Small intestine (tissue), 16 donors: ENCODE results near the gene SLC31A1. TPM values are rescaled to one million over a fixed set of nuclear protein-coding genes. Genes with fewer than 3 reads are reported as not detected.

Experiments used
- DNase-seq, 2 donors: peaks; one replicate each; pipeline versions ENCODE4 v3.0.0 to v3.0.0-alpha.2; 2013
- FAIRE-seq: peaks from 2 replicates; lab custom pipeline; 2012; peaks lifted over from hg19 to GRCh38; lab: Jason Lieb, UNC
- H3K27ac ChIP-seq, 3 donors: one replicate each; pipeline ENCODE4 v1.5.1; 2013; ENCODE audit warnings: low read length in 2 of 3, mild to moderate bottlenecking in 2 of 3, control low read depth in 1 of 3, inconsistent platforms in 1 of 3, low read depth in 1 of 3, moderate library complexity in 1 of 3
- H3K27me3 ChIP-seq, 3 donors: one replicate each; pipeline ENCODE4 v1.6.1; 2013; ENCODE audit warnings: low read length in 3 of 3, inconsistent platforms in 1 of 3; ENCODE audit not compliant: control insufficient read depth in 3 of 3, insufficient read depth in 3 of 3
- H3K36me3 ChIP-seq, 3 donors: one replicate each; pipeline ENCODE4 v1.6.1; 2013; ENCODE audit warnings: low read length in 3 of 3, inconsistent platforms in 1 of 3, low read depth in 1 of 3, mild to moderate bottlenecking in 1 of 3, moderate library complexity in 1 of 3; ENCODE audit not compliant: control insufficient read depth in 3 of 3, insufficient read depth in 2 of 3
- H3K4me1 ChIP-seq, 3 donors: one replicate each; pipeline ENCODE4 v1.6.1; 2013; ENCODE audit warnings: low read length in 2 of 3, inconsistent platforms in 1 of 3, low read depth in 1 of 3, mild to moderate bottlenecking in 1 of 3, moderate library complexity in 1 of 3; ENCODE audit not compliant: control insufficient read depth in 3 of 3, insufficient read depth in 2 of 3
- H3K4me3 ChIP-seq, 3 donors: one replicate each; pipeline ENCODE4 v1.5.1; 2013; ENCODE audit warnings: low read length in 3 of 3, control low read depth in 1 of 3, inconsistent platforms in 1 of 3, low read depth in 1 of 3, mild to moderate bottlenecking in 1 of 3, moderate library complexity in 1 of 3
- H3K9me3 ChIP-seq, 2 donors: one replicate each; pipeline ENCODE4 v1.6.1; 2013; ENCODE audit warnings: low read depth in 1 of 2, low read length in 1 of 2; ENCODE audit not compliant: control insufficient read depth in 2 of 2, insufficient read depth in 1 of 2
- WGBS, 3 donors: extraction: QIAGEN DNeasy Blood & Tissue Kit; methylation state at CpG; one replicate each; pipeline ENCODE4 v1.1.7; 2013; 5-methylcytosine and 5-hydroxymethylcytosine counted together
- long read RNA-seq, 10 donors: transcript quantifications; one replicate each; lab custom pipeline, GENCODE V29; 2026
- polyA plus RNA-seq, 4 donors: library from polyadenylated mRNA; stranded (reverse) in 3 of 4; unstranded in 1 of 4; fragments of 200-250 nt in 3 of 4; fragments of 120-200 nt in 1 of 4; gene quantifications; one replicate each; pipeline versions ENCODE4 v1.2.1 to v1.2.3, GENCODE V29; 2013
- donor health status: healthy with polysubstance abuse.
- donor health status: control.
- donor health status: control.
- donor health status: Bipolar disorder and iron deficiency.
- donor health status: healthy.

The SLC31A1 gene
- 10 to 100 TPM; 27.5 to 40.6 (median 29.6) TPM for polyA plus RNA-seq
- long read RNA-seq, donor 1, full-length matches to known transcripts = 25 of 147 reads
- long read RNA-seq, donor 1, partial matches to known transcripts = 35 of 147 reads
- long read RNA-seq, donor 1, other reads (novel, unspliced or antisense) = 87 of 147 reads
- long read RNA-seq, donor 2, full-length matches to known transcripts = 11 of 11 reads
- long read RNA-seq, donor 2, partial matches to known transcripts = 0 of 11 reads
- long read RNA-seq, donor 2, other reads (novel, unspliced or antisense) = 0 of 11 reads
- long read RNA-seq, donor 3, full-length matches to known transcripts = 5 of 5 reads
- long read RNA-seq, donor 3, partial matches to known transcripts = 0 of 5 reads
- long read RNA-seq, donor 3, other reads (novel, unspliced or antisense) = 0 of 5 reads
- long read RNA-seq, donor 4, full-length matches to known transcripts = 1 of 1 reads
- long read RNA-seq, donor 4, partial matches to known transcripts = 0 of 1 reads
- long read RNA-seq, donor 4, other reads (novel, unspliced or antisense) = 0 of 1 reads
- long read RNA-seq, donor 5, full-length matches to known transcripts = 3 of 3 reads
- long read RNA-seq, donor 5, partial matches to known transcripts = 0 of 3 reads
- long read RNA-seq, donor 5, other reads (novel, unspliced or antisense) = 0 of 3 reads
- long read RNA-seq, donor 6, full-length matches to known transcripts = 11 of 11 reads
- long read RNA-seq, donor 6, partial matches to known transcripts = 0 of 11 reads
- long read RNA-seq, donor 6, other reads (novel, unspliced or antisense) = 0 of 11 reads
- long read RNA-seq, donor 7 = 0 reads
- long read RNA-seq, donor 8, full-length matches to known transcripts = 1 of 1 reads
- long read RNA-seq, donor 8, partial matches to known transcripts = 0 of 1 reads
- long read RNA-seq, donor 8, other reads (novel, unspliced or antisense) = 0 of 1 reads
- long read RNA-seq, donor 9, full-length matches to known transcripts = 5 of 5 reads
- long read RNA-seq, donor 9, partial matches to known transcripts = 0 of 5 reads
- long read RNA-seq, donor 9, other reads (novel, unspliced or antisense) = 0 of 5 reads
- long read RNA-seq, donor 10, full-length matches to known transcripts = 7 of 7 reads
- long read RNA-seq, donor 10, partial matches to known transcripts = 0 of 7 reads
- long read RNA-seq, donor 10, other reads (novel, unspliced or antisense) = 0 of 7 reads

DNA sequence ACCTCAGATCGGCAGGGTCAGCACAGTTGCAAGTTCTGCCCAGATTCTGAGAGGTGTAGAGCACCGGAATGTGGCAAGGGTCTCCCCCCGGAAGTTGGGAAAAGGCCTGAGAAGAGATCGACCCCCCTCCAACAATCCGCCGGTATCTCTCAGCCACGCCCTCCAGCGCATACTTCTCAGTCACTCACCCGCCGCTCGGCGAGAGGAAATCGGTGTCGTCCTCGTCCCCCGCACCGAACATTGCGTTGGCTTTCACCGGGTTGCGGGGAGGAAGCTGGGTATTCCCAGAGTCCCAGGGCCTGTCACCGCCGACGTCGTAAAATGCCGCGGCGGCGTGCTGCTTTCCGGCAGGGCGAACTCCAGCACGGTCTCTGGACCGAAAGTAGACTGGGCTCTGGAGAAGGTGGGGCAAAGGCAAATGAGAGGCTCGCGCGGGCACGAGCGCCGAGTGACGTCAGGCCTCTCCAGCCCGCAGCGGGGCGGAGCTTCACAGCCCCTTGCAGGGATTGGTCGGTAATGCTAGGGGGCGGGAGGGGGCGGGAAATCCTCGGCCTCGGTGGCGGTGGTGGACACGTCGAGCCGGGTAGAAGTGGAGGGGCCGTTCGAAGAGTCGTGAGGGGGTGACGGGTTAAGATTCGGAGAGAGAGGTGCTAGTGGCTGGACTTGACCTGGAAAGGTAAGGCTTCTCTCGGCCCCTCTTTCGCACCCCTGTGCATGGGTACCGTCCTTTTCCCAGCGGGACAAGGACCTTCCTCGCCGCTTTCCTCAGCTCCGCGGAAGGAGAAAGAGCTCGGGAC, at the start of gene SLC31A1, which contains the start of gene FKBP15:
TSS of gene SLC31A1 (plus strand) at position 542 of the 797 bp plus-strand sequence. CDS start 34,605 bp downstream, outside the sequence.
TSS of gene FKBP15 (minus strand) at position 275 of the 797 bp plus-strand sequence. CDS start at position 241, 34 bp downstream.
- H3K27me3 ChIP-seq = no peaks in the 10 kb centered on the region
- peak within 1 kb of the TSS; percentile 84 to 95 (median 92) for H3K27ac ChIP-seq
- DNase-seq (peak; percentile 98 to 100), FAIRE-seq (no peak)
- H3K4me3 ChIP-seq = peak within 1 kb of the TSS; percentile 60 to 94 (median 71)
- peaks cover 0 to 9% (median 0%) of the 10 kb centered on the region in 3 donors for H3K36me3 ChIP-seq
- H3K4me1 ChIP-seq = peaks cover 7 to 14% (median 11%) of the 10 kb centered on the region in 3 donors
- H3K9me3 ChIP-seq = no peaks in the 10 kb centered on the region
- 0% methylated on average over 61 to 65 of the region's 65 CpGs for WGBS, 3 donors

DNA sequence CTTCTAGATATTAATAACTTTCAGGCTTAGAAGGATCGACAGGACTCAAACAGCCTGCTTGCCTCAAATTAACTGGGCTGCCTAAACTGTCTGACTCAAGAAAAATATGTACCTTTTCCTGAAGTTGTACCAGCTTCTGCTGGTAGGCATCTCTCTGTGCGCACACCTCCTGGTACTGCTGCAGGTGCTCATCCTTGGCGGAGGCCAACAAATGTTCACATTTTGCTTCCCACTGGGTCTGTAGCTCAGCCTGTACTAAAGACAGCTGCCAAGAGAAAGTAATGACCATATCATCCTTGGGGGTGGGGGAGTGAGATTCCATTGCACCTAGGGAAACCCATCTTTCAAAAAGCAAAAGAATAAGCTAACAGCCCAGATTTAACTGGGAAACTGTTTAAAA, 48.0 kb upstream of the SLC31A1 start:
- Histone ChIP-seq H3K4me3 (no peak overlapping the region), H3K4me1 (no peaks in the 10 kb centered on the region), H3K27me3 (no peaks in the 10 kb centered on the region), H3K27ac (no peak overlapping the region), H3K9me3 (no peaks in the 10 kb centered on the region), H3K36me3 (peaks cover 25 to 49% (median 45%) of the 10 kb centered on the region in 3 donors)
- no peak for FAIRE-seq
- 96 to 98% (median 96%) methylated on average over 3 of the region's 3 CpGs for WGBS, 3 donors
- DNase-seq = no peak

DNA sequence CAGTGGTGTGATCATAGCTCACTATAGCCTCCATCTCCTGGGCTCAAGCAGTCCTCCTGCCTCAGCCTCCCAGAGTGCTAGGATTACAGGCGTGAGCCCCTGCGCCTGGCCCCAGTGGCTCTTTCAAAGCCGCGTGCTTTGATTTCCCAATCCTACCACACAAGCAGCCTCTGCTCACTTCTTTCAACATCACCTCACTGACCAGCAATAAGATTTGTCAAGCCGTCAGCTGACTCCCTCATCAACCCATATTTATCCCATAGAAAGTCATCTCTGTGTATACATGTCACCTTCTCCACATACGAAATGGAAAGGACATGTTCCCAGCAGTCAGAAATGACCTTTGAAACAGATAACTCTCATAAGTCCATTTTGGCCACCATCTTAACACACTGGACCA, 44.5 kb upstream of the SLC31A1 start:
- DNase-seq (no peak), FAIRE-seq (no peak)
- Histone ChIP-seq H3K27me3 (no peaks in the 10 kb centered on the region), H3K9me3 (no peaks in the 10 kb centered on the region), H3K4me3 (no peak overlapping the region), H3K36me3 (peaks cover 16 to 34% (median 33%) of the 10 kb centered on the region in 3 donors), H3K4me1 (no peaks in the 10 kb centered on the region), H3K27ac (no peak overlapping the region)
- 95 to 98% (median 97%) methylated on average over 6 of the region's 6 CpGs for WGBS, 3 donors

DNA sequence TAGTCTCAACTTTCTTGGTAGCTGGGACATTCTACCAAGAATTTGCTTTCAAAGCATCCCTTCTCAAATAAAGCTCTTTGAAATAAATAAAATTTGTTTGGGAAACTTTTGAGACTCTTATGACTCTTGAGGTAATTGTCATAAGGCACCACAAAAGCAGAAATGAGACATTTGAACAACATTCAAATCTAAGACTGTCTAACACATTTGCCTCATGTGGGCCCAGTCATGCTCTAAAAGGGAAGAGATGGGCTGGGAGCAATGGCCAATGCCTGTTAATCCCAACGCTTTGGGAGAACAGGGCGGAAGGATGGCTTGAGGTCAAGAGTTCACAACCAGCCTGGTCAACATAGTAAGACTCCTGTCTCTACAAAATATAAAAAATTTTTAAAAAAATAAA, 44.1 kb upstream of the SLC31A1 start:
- Histone ChIP-seq H3K27ac (no peak overlapping the region), H3K9me3 (no peaks in the 10 kb centered on the region), H3K4me3 (no peak overlapping the region), H3K27me3 (no peaks in the 10 kb centered on the region), H3K4me1 (no peaks in the 10 kb centered on the region), H3K36me3 (peaks cover 16 to 35% (median 33%) of the 10 kb centered on the region in 3 donors)
- WGBS, 3 donors = 95 to 97% (median 96%) methylated on average over 2 of the region's 2 CpGs
- no peak for FAIRE-seq
- no peak for DNase-seq

DNA sequence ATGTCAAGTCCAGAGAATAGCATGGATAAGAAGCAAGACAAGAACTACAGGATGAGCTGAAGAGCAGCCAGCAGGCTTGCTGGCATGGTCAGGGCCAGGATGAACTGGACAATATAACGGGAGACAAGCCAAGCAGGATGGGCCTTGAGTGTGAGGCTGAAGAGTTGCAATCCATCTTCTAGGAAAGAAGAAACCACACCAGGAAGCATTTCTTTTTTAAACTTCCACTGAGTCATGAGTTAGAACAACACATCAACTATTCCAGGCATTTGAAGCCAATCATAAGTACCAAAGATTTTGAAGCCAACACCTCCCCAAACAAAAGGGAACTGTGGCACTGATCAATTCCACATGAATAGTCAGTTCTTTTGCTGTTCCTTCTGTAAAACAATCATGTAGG, 43.3 kb upstream of the SLC31A1 start:
- 95 to 100% (median 96%) methylated on average over 1 of the region's 1 CpG for WGBS, 3 donors
- H3K4me3 ChIP-seq = no peak overlapping the region
- H3K36me3 ChIP-seq = peaks cover 21 to 30% (median 30%) of the 10 kb centered on the region in 3 donors
- H3K4me1 ChIP-seq = no peaks in the 10 kb centered on the region
- no peak overlapping the region for H3K27ac ChIP-seq
- DNase-seq = no peak
- FAIRE-seq = no peak
- H3K9me3 ChIP-seq = no peaks in the 10 kb centered on the region
- no peaks in the 10 kb centered on the region for H3K27me3 ChIP-seq

DNA sequence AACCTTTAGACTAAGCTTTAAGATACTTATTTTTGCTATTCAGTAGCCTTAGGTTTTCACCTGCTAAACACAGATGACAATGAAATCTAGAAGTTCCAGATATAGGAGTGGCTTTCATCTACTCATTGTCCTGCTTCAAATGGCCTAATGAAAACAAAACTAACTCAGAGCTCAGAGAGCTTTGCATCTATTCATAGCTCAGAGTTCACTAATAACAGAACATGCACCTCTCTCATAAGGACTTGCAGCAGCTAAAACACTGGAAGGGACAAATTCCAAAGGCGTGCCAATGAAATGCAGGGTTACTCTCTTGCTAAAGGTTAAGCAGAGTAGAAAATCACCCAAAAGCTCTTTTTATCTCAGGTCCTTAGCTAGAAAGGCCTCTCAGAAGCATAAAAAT, 41.5 kb upstream of the SLC31A1 start:
- peaks cover 17 to 29% (median 24%) of the 10 kb centered on the region in 3 donors for H3K36me3 ChIP-seq
- H3K27me3 ChIP-seq = no peaks in the 10 kb centered on the region
- FAIRE-seq (no peak), DNase-seq (peak; percentile 12 to 72)
- H3K4me3 ChIP-seq = no peak overlapping the region
- 33 to 59% (median 57%) methylated on average over 1 of the region's 1 CpG for WGBS, 3 donors
- H3K9me3 ChIP-seq = no peaks in the 10 kb centered on the region
- no peaks in the 10 kb centered on the region for H3K4me1 ChIP-seq
- H3K27ac ChIP-seq = no peak overlapping the region

DNA sequence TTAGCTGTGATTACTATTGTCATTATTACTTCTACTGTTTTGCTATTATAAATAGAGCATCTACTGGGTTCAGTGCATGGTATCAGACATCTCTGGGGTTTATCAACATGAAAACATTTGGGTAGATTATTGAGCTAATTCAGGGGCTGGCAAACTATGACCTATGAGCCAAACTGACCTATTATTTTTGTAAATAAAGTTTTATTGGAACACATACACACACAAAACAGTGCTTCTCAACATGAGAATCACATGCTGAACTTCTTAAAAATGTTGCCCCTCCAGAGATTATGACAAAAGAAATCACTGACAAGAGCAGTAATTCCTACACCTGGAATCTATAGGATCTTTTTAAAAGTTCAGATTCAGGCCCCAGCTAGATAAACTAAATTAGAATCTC, 40.2 kb upstream of the SLC31A1 start:
- no peaks in the 10 kb centered on the region for H3K4me1 ChIP-seq
- no peak overlapping the region for H3K27ac ChIP-seq
- no peak overlapping the region for H3K4me3 ChIP-seq
- H3K36me3 ChIP-seq = peaks cover 17 to 33% (median 28%) of the 10 kb centered on the region in 3 donors
- FAIRE-seq (no peak), DNase-seq (no peak)
- no peaks in the 10 kb centered on the region for H3K27me3 ChIP-seq
- H3K9me3 ChIP-seq = no peaks in the 10 kb centered on the region
